GM19351 (cell line): ENCODE data around the gene NR2F1-AS1.

ENCODE experiments used
- ATAC-seq: cut with Tn5 transposase; IDR thresholded peaks from one replicate; pipeline ENCODE4 v1.9.1; 2021; ENCODE audit warnings: mild to moderate bottlenecking, moderate library complexity; ENCODE audit not compliant: unreplicated experiment

NR2F1-AS1 gene

DNA sequence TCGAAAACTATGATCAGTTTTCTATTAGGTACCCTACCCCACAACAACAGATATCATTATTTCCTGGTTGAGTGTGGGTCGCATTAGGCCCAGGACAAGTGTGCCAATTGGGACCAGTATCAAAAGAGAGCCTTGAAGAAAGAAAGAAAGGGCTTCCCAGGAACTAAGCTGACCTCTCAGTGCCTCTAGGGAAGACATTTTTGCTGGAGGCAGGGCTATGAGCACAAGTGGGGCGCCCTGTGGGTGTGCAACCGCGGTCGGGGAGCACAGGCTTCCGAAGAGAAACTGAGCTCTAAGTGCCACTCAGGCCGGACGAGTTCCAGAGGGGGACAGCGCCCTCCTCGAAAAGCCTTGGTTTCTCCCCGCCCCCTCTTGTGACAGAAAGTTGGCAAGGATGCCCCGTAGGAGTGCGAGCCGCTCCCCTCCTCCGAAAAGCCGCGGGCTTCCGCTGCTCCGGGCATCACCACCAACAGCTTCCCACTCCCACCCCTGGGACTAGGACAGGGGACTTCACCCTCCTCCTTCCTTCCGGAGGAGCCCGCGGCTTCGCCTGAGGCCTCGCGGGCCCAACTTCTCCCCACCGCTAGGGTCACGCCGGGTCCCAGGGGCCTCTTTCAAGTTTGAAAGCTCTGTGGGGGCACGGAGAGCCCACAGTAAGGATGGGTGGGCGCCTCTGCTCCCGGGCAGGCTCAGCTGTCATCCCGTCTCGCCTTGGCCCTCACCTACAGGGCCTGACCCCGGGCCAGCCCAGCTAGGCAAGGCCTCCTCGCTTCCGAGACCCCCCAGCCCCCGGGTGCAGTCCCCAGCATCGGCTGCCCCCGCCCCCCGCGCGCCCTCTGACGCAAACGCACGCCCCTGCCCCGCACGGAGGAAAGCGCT lies 2.0 kb downstream of the NR2F1-AS1 start:
- ATAC-seq = no peak

- no peak for ATAC-seq
Observed at GRCh38 chr5:93577854-93578812, 2.9 kb downstream of the NR2F1-AS1 start.

GRCh38 chr5:93576994-93577853 lies 3.8 kb downstream of the NR2F1-AS1 start:
- no peak for ATAC-seq

GRCh38 chr5:93575461-93576414 lies 5.3 kb downstream of the NR2F1-AS1 start:
- no peak for ATAC-seq

DNA sequence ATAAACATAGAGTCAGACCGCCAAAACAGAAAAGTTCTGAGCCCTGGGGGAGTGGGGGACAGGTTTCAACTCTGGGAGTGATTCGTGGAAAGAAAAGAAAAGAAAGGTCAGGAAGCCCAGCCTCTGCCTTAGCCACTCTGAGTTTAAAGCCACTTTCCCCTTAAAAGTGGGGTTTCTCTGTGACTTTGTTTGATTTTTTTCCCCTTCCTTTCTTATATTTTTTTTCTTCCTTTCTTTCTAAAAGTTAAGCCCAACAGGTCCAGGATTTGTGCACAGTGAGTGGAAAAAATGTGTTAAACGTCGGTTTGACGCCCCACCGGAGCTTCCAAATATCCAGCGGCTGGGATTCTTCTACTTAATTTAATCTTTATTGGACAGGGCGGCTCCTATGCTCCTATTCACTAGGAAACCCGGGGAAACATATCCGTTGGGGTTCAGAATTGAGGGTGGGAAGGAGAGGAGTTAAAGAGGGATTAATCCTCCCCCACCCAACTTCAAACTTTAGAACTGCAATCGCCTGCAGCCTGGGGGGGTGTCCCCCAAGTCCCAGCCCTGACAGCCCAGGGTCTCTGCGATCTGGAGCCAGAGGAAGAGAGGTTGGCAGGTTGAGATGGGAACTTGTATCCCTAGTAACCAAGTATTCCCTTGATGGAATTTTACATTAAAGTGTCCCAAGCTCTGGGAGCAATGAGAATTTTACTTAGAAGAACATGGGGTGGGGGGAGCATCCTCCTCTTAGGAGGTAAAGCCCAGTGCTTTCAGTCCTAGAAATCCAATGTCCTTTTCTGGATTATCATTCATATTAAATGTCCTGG lies 6.3 kb downstream of the NR2F1-AS1 start:
- ATAC-seq = no peak

- ATAC-seq = no peak
Observed at GRCh38 chr5:93573354-93574351, 7.4 kb downstream of the NR2F1-AS1 start.

DNA sequence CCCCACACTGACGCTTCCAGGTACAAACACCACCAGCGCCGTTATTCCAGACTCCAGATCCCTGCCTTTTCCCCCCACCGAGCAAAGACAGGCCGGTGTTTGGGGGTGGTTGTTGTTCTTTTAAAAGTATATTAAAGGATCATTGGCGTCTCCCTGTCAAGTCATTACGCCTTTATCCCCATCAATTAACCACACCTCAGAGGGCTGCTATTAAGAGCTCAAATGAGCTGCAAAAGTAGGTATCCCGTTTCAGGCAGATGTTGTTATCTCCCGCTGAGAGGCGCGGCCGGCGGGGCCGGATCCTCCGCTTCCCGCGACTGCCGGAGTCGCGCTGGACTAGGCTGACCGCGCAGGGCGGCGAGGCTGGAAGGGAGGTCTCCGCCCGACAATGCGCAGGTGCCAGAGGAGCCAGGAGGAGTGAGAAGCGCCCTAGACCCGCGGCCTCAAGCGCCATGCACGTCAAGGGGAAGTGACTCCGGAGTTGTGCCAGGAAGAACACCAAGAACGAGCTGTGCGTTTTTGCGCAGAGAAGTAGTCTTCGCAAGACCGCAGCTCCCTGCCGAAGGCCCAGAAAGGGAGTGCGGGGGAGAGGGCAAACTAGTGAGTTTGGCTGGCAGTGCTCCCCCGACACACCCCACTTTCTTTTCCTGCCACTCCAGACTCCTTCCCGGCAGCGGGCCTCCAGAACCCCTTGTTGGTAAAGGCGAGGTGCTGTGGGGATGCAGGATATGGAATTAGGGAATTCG lies 8.2 kb downstream of the NR2F1-AS1 start:
- ATAC-seq = no peak

GRCh38 chr5:93572101-93572607 lies 8.9 kb downstream of the NR2F1-AS1 start:
- no peak for ATAC-seq

DNA sequence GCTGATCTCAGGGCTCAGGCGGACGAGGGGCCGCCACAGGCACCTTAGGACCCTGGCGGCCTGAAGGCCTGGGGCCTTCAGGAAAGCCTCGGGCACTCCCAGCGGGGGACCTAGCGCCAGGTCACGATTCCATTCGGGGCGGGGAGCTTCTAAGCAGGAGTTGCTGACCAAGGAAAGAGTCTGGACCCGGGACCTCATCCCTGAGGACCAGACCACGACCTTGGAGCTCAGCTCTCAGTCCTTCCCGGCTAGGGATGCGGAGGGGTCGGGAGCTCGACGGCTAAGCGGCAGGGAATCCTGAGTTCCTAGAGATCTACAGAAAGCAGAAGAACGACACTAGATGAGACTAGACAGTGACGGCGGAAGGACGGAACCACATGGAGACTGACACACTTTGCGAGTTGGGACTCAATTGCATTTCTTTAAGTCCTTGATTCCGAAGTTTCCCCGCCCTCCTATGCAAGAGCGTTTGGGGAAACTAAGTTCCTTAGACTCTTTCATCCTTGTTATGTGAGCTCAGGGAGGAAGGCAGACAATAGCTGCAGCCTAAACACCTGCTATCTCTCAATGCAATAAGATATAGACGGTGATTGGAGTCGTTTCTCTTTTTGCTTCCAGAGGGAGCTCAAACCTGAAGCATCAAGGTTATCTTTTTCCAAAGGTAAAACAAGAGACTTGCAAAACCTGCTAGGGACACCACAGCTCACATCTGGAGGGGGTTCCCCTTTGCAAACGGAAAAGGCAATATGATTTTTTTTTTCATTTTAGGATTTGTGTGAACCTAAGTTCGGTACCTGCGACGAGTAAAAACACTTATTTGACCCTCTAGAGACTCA lies 9.7 kb downstream of the NR2F1-AS1 start:
- no peak for ATAC-seq

GRCh38 chr5:93570294-93571113 lies 10.5 kb downstream of the NR2F1-AS1 start:
- ATAC-seq = no peak

DNA sequence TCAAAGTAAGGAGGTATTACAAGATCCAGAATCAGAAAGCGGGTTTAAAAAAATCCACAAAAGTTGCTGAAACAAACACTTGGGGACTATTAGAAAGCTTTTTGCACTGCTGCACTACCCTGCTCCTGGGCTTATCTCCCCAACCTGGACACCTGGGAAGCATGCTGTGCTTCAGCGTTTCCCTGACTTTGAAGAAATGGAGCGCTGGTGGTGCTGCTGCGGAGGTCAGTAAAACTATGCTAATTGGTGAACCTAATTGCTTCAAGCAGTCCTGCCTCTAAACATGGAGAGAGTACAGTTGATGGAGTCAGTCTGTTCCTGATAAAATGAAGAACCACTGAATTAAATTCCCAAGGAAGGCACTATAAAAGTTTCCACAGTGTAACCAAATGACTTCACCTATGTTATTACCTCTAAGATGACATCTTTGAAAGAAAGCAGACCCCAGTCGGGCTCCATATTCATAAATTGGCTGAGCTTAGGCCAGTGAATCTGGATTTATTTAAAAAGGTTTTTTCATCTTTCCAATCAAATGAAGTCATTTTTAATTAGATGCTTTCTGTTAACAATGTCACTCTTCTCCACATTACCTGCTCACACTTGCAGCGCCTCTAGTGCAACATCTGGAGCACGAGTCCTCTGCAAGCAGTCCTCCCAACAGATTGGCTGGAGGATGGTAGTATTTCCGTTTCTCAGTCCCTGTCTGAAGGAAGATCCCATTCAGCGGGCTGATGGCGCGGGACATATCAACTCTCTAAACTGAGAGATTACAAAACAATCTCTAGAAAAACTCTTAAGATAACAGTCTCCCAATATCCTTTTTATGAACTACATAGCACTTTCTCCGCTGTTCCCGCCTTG lies 11.5 kb downstream of the NR2F1-AS1 start:
- no peak for ATAC-seq

DNA sequence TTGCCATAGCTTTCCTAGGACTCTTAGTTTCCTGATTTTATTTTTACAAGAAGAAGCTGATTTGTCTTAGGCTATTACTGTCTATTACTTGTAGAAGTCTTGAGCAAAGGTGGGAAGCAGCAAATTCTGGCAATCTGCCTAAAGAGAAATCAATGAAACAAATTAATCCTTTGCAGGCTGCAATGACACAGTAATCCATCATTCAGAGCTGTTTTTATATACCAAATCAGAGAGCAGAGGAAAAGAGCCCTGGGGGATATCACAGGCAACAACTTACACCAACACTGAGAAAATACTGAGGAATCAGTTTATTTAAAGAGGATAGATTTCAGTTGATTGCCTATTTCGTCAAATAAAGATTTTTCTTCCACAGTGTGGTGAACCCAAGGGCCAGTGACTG lies 13.6 kb downstream of the NR2F1-AS1 start:
- no peak for ATAC-seq

- ATAC-seq = no peak
Observed at GRCh38 chr5:93566091-93566490, 14.9 kb downstream of the NR2F1-AS1 start.

DNA sequence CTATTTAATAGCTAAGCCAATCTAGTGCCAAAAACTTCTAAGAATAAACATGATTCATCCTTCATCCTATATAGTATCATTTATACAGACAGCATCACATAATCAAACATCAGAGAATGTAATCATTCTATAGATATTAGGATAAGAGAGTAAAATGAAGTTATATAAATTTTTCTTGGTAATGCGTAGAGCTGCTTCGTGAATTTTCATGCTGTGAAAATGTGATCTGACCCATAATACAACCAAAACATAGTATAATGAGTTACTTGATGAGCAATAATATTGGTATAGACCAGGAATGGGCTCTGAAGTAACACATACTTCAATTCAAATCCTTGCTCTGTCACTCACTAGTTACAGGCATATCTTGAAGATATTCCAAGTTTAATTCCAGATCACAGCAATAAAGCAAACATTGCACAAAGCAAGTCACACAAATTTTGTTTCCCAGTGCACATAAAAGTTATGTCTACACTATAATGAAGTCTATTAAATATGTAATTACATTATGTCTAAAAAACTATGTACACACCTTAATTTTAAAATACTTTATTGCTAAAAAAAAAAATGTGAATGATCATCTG lies 23.9 kb downstream of the NR2F1-AS1 start:
- no peak for ATAC-seq
